Stimulated activated naive CD4-positive, alpha-beta T cell treated with Interleukin-2 at 50 U/mL for 16 hours (primary cell): ENCODE results near the gene GLT1D1.

Experiments
- DNase-seq: peaks from one replicate; lab custom pipeline; 2025; lab: John Stamatoyannopoulos, UW

Gene GLT1D1

GRCh38 chr12:129005829-129006228 lies 152.6 kb downstream of the GLT1D1 start:
- DNase-seq = no peak

GRCh38 chr12:129009833-129010622 lies 156.8 kb downstream of the GLT1D1 start:
- DNase-seq = no peak

- no peak for DNase-seq
Observed at GRCh38 chr12:129016159-129016558, 162.9 kb downstream of the GLT1D1 start.

- DNase-seq = no peak
Observed at GRCh38 chr12:129025055-129025454, 171.8 kb downstream of the GLT1D1 start.

GRCh38 chr12:129028844-129029243 lies 175.6 kb downstream of the GLT1D1 start:
- DNase-seq = no peak
